Jurkat, Clone E6-1 (cell line): ENCODE results near the gene FUCA2.
"Not testable (repeated sequence)": the region's sequence is repeated elsewhere in the genome, so short reads cannot be mapped to it uniquely, and the experiment has no call there.

Source experiments
- DNase-seq: peaks from one replicate; pipeline ENCODE4 v3.0.0-alpha.2; 2011; ENCODE audit warnings: low read depth, low spot score
- H3K4me3 ChIP-seq: 2 replicates; pipeline ENCODE4 v1.5.1; 2011; ENCODE audit warnings: mild to moderate bottlenecking, low read length, control low read depth, moderate library complexity

The FUCA2 gene

GRCh38 chr6:143449714-143450452 lies 61.6 kb downstream of the FUCA2 start:
- peak overlapping the region; percentile 99 for H3K4me3 ChIP-seq
- peak; percentile 53 for DNase-seq

- peak overlapping the region; percentile 99 for H3K4me3 ChIP-seq
- DNase-seq = no peak
Observed at GRCh38 chr6:143449082-143449713, 62.3 kb downstream of the FUCA2 start.

- DNase-seq, H3K4me3 ChIP-seq: not testable (repeated sequence)
Observed at GRCh38 chr6:143447865-143448264, 63.7 kb downstream of the FUCA2 start.
